Caco-2 (cell line): Measurements from ENCODE around the gene PTPRG. TPM values are rescaled to one million over a fixed set of nuclear protein-coding genes. Genes with fewer than 3 reads are reported as not detected.

ENCODE experiments used
- BruUV-seq: library from RNA; stranded (reverse); fragments of 400-500 nt; replicated peaks from 2 replicates; lab custom pipeline; 2021; lab: Mats Ljungman, UMichigan
- CTCF ChIA-PET: fragments of 300-600 bp; sonication (Branson Sonifier 250); formaldehyde crosslinking; loops from one replicate; lab custom pipeline; 2022; ENCODE audit warnings: antibody characterized with exemption; lab: Charles Lee
- POLR2A ChIA-PET: fragments of 300-600 bp; sonication (Branson Sonifier 250); formaldehyde crosslinking; loops from one replicate; lab custom pipeline; 2022; ENCODE audit warnings: antibody characterized with exemption; lab: Charles Lee
- DNase-seq, 2 experiments: peaks; one replicate each; pipeline versions ENCODE4 v3.0.0 to v3.0.0-alpha.2; 2020 to 2022
- H3K27me3 ChIP-seq: replicated peaks from 2 replicates; pipeline ENCODE4 v1.6.0; 2011; ENCODE audit warnings: low read length; ENCODE audit not compliant: control insufficient read depth, insufficient read depth
- H3K36me3 ChIP-seq: 2 replicates; pipeline ENCODE4 v1.5.1; 2011; ENCODE audit warnings: low read length; ENCODE audit not compliant: control insufficient read depth, insufficient read depth
- H3K4me1 ChIP-seq: fragments of 250-450 bp; sonication (Bioruptor Pico); 2 replicates; pipeline ENCODE4 v1.5.1; 2020; ENCODE audit warnings: mild to moderate bottlenecking
- H3K4me3 ChIP-seq: 2 replicates; pipeline ENCODE4 v1.5.1; 2011; ENCODE audit warnings: low read depth, mild to moderate bottlenecking, control low read depth, low read length
- H3K9me3 ChIP-seq: fragments of 250-450 bp; sonication (Bioruptor Pico); 2 replicates; pipeline ENCODE4 v1.5.1; 2020; ENCODE audit warnings: mild to moderate bottlenecking, moderate library complexity
- H3K27ac Mint-ChIP-seq: one replicate; pipeline ENCODE4 v1.8.0; 2022; ENCODE audit warnings: mixed read lengths; ENCODE audit not compliant: unreplicated experiment
- H3K27me3 Mint-ChIP-seq: one replicate; pipeline ENCODE4 v1.8.0; 2022; ENCODE audit warnings: mixed read lengths; ENCODE audit not compliant: insufficient read depth, unreplicated experiment
- H3K36me3 Mint-ChIP-seq: one replicate; pipeline ENCODE4 v1.8.0; 2022; ENCODE audit warnings: mild to moderate bottlenecking, mixed read lengths; ENCODE audit not compliant: insufficient read depth, unreplicated experiment
- H3K4me1 Mint-ChIP-seq: one replicate; pipeline ENCODE4 v1.8.0; 2022; ENCODE audit warnings: low read depth, mixed read lengths; ENCODE audit not compliant: unreplicated experiment
- H3K4me3 Mint-ChIP-seq: one replicate; pipeline ENCODE4 v1.8.0; 2022; ENCODE audit warnings: mild to moderate bottlenecking, moderate library complexity, mixed read lengths; ENCODE audit not compliant: unreplicated experiment
- H3K9me3 Mint-ChIP-seq: one replicate; pipeline ENCODE4 v1.8.0; 2022; ENCODE audit warnings: mixed read lengths; ENCODE audit not compliant: unreplicated experiment
- intact Hi-C: fragments of 100-400 bp; cut with micrococcal nuclease; formaldehyde crosslinking; loops from one replicate; pipeline ENCODE4 v1.10.0; 2022; ENCODE audit not compliant: unreplicated experiment
- total RNA-seq: library from RNA; stranded (reverse); gene quantifications from 2 replicates; pipeline ENCODE4 v1.2.3, GENCODE V29; 2022
- TF ChIP-seq, protein P1 (sequence below), 2 experiments: fragments of 200-600 bp in 1 of 2; IDR thresholded peaks; 1 replicate in 1 of 2; 2 replicates in 1 of 2; pipeline versions ENCODE4 v1.5.1 to v1.8.0; 2011 to 2022; ENCODE audit warnings: antibody characterized with exemption in 1 of 2, control low read depth in 1 of 2, inconsistent platforms in 1 of 2, low read depth in 1 of 2, low read length in 1 of 2, mild to moderate bottlenecking in 1 of 2, moderate library complexity in 1 of 2; ENCODE audit not compliant: insufficient read depth in 1 of 2, severe bottlenecking in 1 of 2, unreplicated experiment in 1 of 2

The PTPRG gene
- total RNA-seq, 1 experiment from 2014 or later: 46.4 TPM

DNA sequence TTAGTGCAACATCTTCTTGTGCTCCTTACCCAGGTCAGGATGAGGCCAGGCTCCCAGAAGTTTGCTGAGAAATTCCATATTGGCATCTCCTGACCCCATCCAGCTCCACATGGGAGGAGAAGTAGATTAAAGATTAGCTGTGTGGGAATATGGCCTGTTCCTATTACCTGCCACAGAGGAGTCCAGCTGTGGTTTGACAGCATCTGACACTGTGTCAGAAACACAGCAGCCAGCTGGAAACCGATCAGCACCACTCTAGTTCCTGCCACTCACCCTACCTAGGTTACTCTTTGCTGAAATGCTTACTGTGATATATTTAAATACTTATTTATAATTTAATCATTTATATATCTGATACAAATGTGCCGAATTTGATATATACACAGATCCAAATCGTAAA lies 551.7 kb downstream of the PTPRG start:
- H3K9me3 ChIP-seq: no peaks in the 10 kb centered on the region
- Mint-ChIP-seq H3K27ac (no peak overlapping the region), H3K36me3 (peaks cover 6% of the 10 kb centered on the region), H3K4me3 (no peak overlapping the region), H3K9me3 (no peaks in the 10 kb centered on the region), H3K4me1 (peaks cover 6% of the 10 kb centered on the region), H3K27me3 (no peaks in the 10 kb centered on the region)
- no TSS peak for BruUV-seq
- H3K4me3 ChIP-seq: no peak overlapping the region
- DNase-seq: no peak
- ChIA-PET POLR2A (no interaction called here), CTCF (no interaction called here)
- no peaks in the 10 kb centered on the region for H3K4me1 ChIP-seq
- no peaks in the 10 kb centered on the region for H3K36me3 ChIP-seq
- intact Hi-C loops: no loop called here
- no peaks in the 10 kb centered on the region for H3K27me3 ChIP-seq
- TF ChIP-seq, protein P1, sequence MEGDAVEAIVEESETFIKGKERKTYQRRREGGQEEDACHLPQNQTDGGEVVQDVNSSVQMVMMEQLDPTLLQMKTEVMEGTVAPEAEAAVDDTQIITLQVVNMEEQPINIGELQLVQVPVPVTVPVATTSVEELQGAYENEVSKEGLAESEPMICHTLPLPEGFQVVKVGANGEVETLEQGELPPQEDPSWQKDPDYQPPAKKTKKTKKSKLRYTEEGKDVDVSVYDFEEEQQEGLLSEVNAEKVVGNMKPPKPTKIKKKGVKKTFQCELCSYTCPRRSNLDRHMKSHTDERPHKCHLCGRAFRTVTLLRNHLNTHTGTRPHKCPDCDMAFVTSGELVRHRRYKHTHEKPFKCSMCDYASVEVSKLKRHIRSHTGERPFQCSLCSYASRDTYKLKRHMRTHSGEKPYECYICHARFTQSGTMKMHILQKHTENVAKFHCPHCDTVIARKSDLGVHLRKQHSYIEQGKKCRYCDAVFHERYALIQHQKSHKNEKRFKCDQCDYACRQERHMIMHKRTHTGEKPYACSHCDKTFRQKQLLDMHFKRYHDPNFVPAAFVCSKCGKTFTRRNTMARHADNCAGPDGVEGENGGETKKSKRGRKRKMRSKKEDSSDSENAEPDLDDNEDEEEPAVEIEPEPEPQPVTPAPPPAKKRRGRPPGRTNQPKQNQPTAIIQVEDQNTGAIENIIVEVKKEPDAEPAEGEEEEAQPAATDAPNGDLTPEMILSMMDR (IDR thresholded peaks at IDR 0.05; ENCODE audit: insufficient read depth in 1 of 2, low read depth in 1 of 2, low read length in 1 of 2, severe bottlenecking in 1 of 2, unreplicated experiment in 1 of 2): no peak

DNA sequence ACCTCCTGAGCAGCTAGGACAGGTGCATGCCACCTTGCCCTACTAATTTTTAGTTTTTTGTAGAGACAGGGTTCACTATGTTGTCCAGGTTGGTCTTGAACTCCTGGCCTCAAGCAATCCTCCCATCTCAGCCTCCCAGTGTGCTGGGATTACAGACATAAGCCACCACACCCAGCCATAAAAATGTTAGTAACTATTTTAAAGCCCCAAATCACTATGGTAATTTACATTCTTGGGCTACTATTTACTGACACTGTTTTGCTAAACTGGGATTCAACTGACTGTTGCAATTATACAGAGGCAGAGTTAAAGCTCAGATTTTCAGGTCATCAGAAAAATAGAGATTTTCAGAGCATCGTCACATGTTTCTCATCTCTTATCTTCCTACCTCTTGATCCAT lies 553.4 kb downstream of the PTPRG start:
- BruUV-seq: no TSS peak
- no peaks in the 10 kb centered on the region for H3K27me3 Mint-ChIP-seq
- H3K4me1 Mint-ChIP-seq: peaks cover 3% of the 10 kb centered on the region

DNA sequence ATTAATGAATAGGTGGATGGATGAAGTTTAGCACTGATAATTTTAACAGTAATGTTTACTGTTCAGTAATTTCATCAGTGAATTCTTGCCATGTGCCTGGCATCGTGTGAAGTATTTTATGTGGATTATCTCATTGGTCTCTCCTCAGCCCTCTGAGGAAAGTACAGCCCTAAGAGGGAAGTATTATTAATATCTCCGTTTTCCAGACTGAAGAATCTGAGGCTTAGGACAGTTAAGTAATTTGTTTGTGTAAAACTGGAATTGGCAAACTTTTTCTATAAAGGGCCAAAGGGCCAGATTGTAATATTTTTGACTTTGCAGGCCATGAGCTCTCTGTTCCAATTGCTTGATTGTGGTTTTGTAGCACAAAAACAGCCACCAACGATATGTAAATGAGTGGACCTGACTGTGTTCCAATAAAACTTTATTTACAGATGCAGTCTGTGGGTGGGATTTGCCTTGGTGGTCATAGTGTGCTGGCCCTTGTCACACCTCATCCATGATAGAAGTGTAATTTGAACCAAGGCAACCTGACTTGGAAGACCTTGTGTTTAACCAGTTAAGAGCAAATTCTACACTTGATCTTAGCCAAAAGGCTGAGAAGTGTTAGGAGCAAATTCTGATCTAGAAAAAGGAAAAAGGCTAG lies 556.7 kb downstream of the PTPRG start:
- no peak for DNase-seq
- H3K4me3 ChIP-seq: no peak overlapping the region
- intact Hi-C loops: no loop called here
- Mint-ChIP-seq H3K27me3 (no peaks in the 10 kb centered on the region), H3K9me3 (no peaks in the 10 kb centered on the region), H3K4me1 (no peaks in the 10 kb centered on the region), H3K27ac (no peak overlapping the region), H3K4me3 (no peak overlapping the region), H3K36me3 (no peaks in the 10 kb centered on the region)
- H3K27me3 ChIP-seq: no peaks in the 10 kb centered on the region
- no TSS peak for BruUV-seq
- no peaks in the 10 kb centered on the region for H3K36me3 ChIP-seq
- TF ChIP-seq, protein P1 (IDR thresholded peaks at IDR 0.05; ENCODE audit: insufficient read depth in 1 of 2, low read depth in 1 of 2, low read length in 1 of 2, severe bottlenecking in 1 of 2, unreplicated experiment in 1 of 2): no peak
- H3K4me1 ChIP-seq: no peaks in the 10 kb centered on the region
- CTCF ChIA-PET: no interaction called here
- no peaks in the 10 kb centered on the region for H3K9me3 ChIP-seq
- POLR2A ChIA-PET: no interaction called here

More for the DNA sequence above, 553.4 kb downstream of the PTPRG start:
- TF ChIP-seq, protein P1 (IDR thresholded peaks at IDR 0.05; ENCODE audit: insufficient read depth in 1 of 2, low read depth in 1 of 2, low read length in 1 of 2, severe bottlenecking in 1 of 2, unreplicated experiment in 1 of 2): no peak
- H3K36me3 Mint-ChIP-seq: no peaks in the 10 kb centered on the region
- H3K9me3 Mint-ChIP-seq: no peaks in the 10 kb centered on the region
- Histone ChIP-seq H3K9me3 (no peaks in the 10 kb centered on the region), H3K36me3 (no peaks in the 10 kb centered on the region), H3K4me1 (no peaks in the 10 kb centered on the region), H3K4me3 (no peak overlapping the region), H3K27me3 (no peaks in the 10 kb centered on the region)
- POLR2A ChIA-PET: no interaction called here
- H3K4me3 Mint-ChIP-seq: no peak overlapping the region
- no peak for DNase-seq
- intact Hi-C loops: no loop called here
- H3K27ac Mint-ChIP-seq: no peak overlapping the region
- CTCF ChIA-PET: no interaction called here
